ENCODE data around the gene VPS13D.

VPS13D gene

GRCh38 chr1:12293416-12293815, 63.6 kb downstream of the VPS13D start:
- peaks cover 41% of the 10 kb centered on the region for H3K36me3 ChIP-seq (ENCODE audit: insufficient read depth, low read length)
- no peak overlapping the region for H2AFZ ChIP-seq (ENCODE audit: low read depth, low read length)

GRCh38 chr1:12294076-12294475, 64.2 kb downstream of the VPS13D start:
- no peaks in the 10 kb centered on the region for H3K4me1 ChIP-seq (ENCODE audit: insufficient read depth, low read length)
- H3K27me3 ChIP-seq (ENCODE audit: insufficient read depth, low read length), result no peaks in the 10 kb centered on the region
- H3K9me3 ChIP-seq (ENCODE audit: low read length), result no peaks in the 10 kb centered on the region
- no peak overlapping the region for H2AFZ ChIP-seq (ENCODE audit: low read depth, low read length)
- no peak overlapping the region for H3K4me3 ChIP-seq (ENCODE audit: low read length)
- peaks cover 37% of the 10 kb centered on the region for H3K36me3 ChIP-seq (ENCODE audit: insufficient read depth, low read length)

More at GRCh38 chr1:12293416-12293815, 63.6 kb downstream of the VPS13D start:
- H3K4me3 ChIP-seq (ENCODE audit: low read length), result no peak overlapping the region
- H3K4me1 ChIP-seq (ENCODE audit: insufficient read depth, low read length), result no peaks in the 10 kb centered on the region
- no peaks in the 10 kb centered on the region for H3K27me3 ChIP-seq (ENCODE audit: insufficient read depth, low read length)
- no peaks in the 10 kb centered on the region for H3K9me3 ChIP-seq (ENCODE audit: low read length)

GRCh38 chr1:12296016-12296415, 66.2 kb downstream of the VPS13D start:
- no peaks in the 10 kb centered on the region for H3K4me1 ChIP-seq (ENCODE audit: insufficient read depth, low read length)
- H2AFZ ChIP-seq (ENCODE audit: low read depth, low read length), result no peak overlapping the region
- no peaks in the 10 kb centered on the region for H3K9me3 ChIP-seq (ENCODE audit: low read length)
- peaks cover 43% of the 10 kb centered on the region for H3K36me3 ChIP-seq (ENCODE audit: insufficient read depth, low read length)
- H3K27me3 ChIP-seq (ENCODE audit: insufficient read depth, low read length), result no peaks in the 10 kb centered on the region
- H3K4me3 ChIP-seq (ENCODE audit: low read length), result no peak overlapping the region

GRCh38 chr1:12296623-12297022, 66.8 kb downstream of the VPS13D start:
- H3K4me3 ChIP-seq (ENCODE audit: low read length), result no peak overlapping the region

GRCh38 chr1:12300706-12301105, 70.9 kb downstream of the VPS13D start:
- Histone ChIP-seq H3K36me3 (ENCODE audit: insufficient read depth, low read length) (peaks cover 53% of the 10 kb centered on the region), H3K9me3 (ENCODE audit: low read length) (peaks cover 6% of the 10 kb centered on the region), H3K4me3 (ENCODE audit: low read length) (no peak overlapping the region), H3K4me1 (ENCODE audit: insufficient read depth, low read length) (no peaks in the 10 kb centered on the region), H2AFZ (ENCODE audit: low read depth, low read length) (no peak overlapping the region), H3K27me3 (ENCODE audit: insufficient read depth, low read length) (no peaks in the 10 kb centered on the region)

More at GRCh38 chr1:12296623-12297022, 66.8 kb downstream of the VPS13D start:
- no peak overlapping the region for H2AFZ ChIP-seq (ENCODE audit: low read depth, low read length)
- peaks cover 45% of the 10 kb centered on the region for H3K36me3 ChIP-seq (ENCODE audit: insufficient read depth, low read length)
- no peaks in the 10 kb centered on the region for H3K9me3 ChIP-seq (ENCODE audit: low read length)
- no peaks in the 10 kb centered on the region for H3K27me3 ChIP-seq (ENCODE audit: insufficient read depth, low read length)
- no peaks in the 10 kb centered on the region for H3K4me1 ChIP-seq (ENCODE audit: insufficient read depth, low read length)

GRCh38 chr1:12301518-12302237, 71.8 kb downstream of the VPS13D start:
- Histone ChIP-seq H3K4me1 (ENCODE audit: insufficient read depth, low read length) (no peaks in the 10 kb centered on the region), H3K27me3 (ENCODE audit: insufficient read depth, low read length) (no peaks in the 10 kb centered on the region), H3K4me3 (ENCODE audit: low read length) (no peak overlapping the region), H2AFZ (ENCODE audit: low read depth, low read length) (no peak overlapping the region), H3K9me3 (ENCODE audit: low read length) (peaks cover 11% of the 10 kb centered on the region), H3K36me3 (ENCODE audit: insufficient read depth, low read length) (peaks cover 57% of the 10 kb centered on the region)

GRCh38 chr1:12302798-12303447, 73.1 kb downstream of the VPS13D start:
- H3K36me3 ChIP-seq (ENCODE audit: insufficient read depth, low read length), result peaks cover 60% of the 10 kb centered on the region

GRCh38 chr1:12305377-12305776, 75.5 kb downstream of the VPS13D start:
- Histone ChIP-seq H3K27me3 (ENCODE audit: insufficient read depth, low read length) (no peaks in the 10 kb centered on the region), H3K36me3 (ENCODE audit: insufficient read depth, low read length) (peaks cover 58% of the 10 kb centered on the region), H3K4me3 (ENCODE audit: low read length) (no peak overlapping the region), H2AFZ (ENCODE audit: low read depth, low read length) (no peak overlapping the region), H3K9me3 (ENCODE audit: low read length) (peaks cover 16% of the 10 kb centered on the region), H3K4me1 (ENCODE audit: insufficient read depth, low read length) (no peaks in the 10 kb centered on the region)

More at GRCh38 chr1:12302798-12303447, 73.1 kb downstream of the VPS13D start:
- Histone ChIP-seq H3K4me3 (ENCODE audit: low read length) (no peak overlapping the region), H3K9me3 (ENCODE audit: low read length) (peaks cover 16% of the 10 kb centered on the region), H3K4me1 (ENCODE audit: insufficient read depth, low read length) (no peaks in the 10 kb centered on the region), H2AFZ (ENCODE audit: low read depth, low read length) (no peak overlapping the region), H3K27me3 (ENCODE audit: insufficient read depth, low read length) (no peaks in the 10 kb centered on the region)

- no peaks in the 10 kb centered on the region for H3K27me3 ChIP-seq (ENCODE audit: insufficient read depth, low read length)
- H3K4me1 ChIP-seq (ENCODE audit: insufficient read depth, low read length), result no peaks in the 10 kb centered on the region
- peaks cover 14% of the 10 kb centered on the region for H3K9me3 ChIP-seq (ENCODE audit: low read length)
- H3K4me3 ChIP-seq (ENCODE audit: low read length), result no peak overlapping the region
- H2AFZ ChIP-seq (ENCODE audit: low read depth, low read length), result no peak overlapping the region
- H3K36me3 ChIP-seq (ENCODE audit: insufficient read depth, low read length), result peaks cover 63% of the 10 kb centered on the region
Observed at GRCh38 chr1:12309783-12310742, 80.2 kb downstream of the VPS13D start.

GRCh38 chr1:12314333-12314903, 84.6 kb downstream of the VPS13D start:
- H3K36me3 ChIP-seq (ENCODE audit: insufficient read depth, low read length), result peaks cover 52% of the 10 kb centered on the region
- no peaks in the 10 kb centered on the region for H3K9me3 ChIP-seq (ENCODE audit: low read length)
- no peaks in the 10 kb centered on the region for H3K27me3 ChIP-seq (ENCODE audit: insufficient read depth, low read length)
- H3K4me3 ChIP-seq (ENCODE audit: low read length), result no peak overlapping the region
- no peak overlapping the region for H2AFZ ChIP-seq (ENCODE audit: low read depth, low read length)
- no peaks in the 10 kb centered on the region for H3K4me1 ChIP-seq (ENCODE audit: insufficient read depth, low read length)

- no peaks in the 10 kb centered on the region for H3K4me1 ChIP-seq (ENCODE audit: insufficient read depth, low read length)
- H3K27me3 ChIP-seq (ENCODE audit: insufficient read depth, low read length), result no peaks in the 10 kb centered on the region
- H2AFZ ChIP-seq (ENCODE audit: low read depth, low read length), result no peak overlapping the region
- H3K9me3 ChIP-seq (ENCODE audit: low read length), result no peaks in the 10 kb centered on the region
- H3K4me3 ChIP-seq (ENCODE audit: low read length), result no peak overlapping the region
- H3K36me3 ChIP-seq (ENCODE audit: insufficient read depth, low read length), result peaks cover 59% of the 10 kb centered on the region
Observed at GRCh38 chr1:12315146-12315545, 85.3 kb downstream of the VPS13D start.

GRCh38 chr1:12316331-12316730, 86.5 kb downstream of the VPS13D start:
- Histone ChIP-seq H3K4me3 (ENCODE audit: low read length) (no peak overlapping the region), H3K27me3 (ENCODE audit: insufficient read depth, low read length) (no peaks in the 10 kb centered on the region), H3K36me3 (ENCODE audit: insufficient read depth, low read length) (peaks cover 63% of the 10 kb centered on the region), H2AFZ (ENCODE audit: low read depth, low read length) (no peak overlapping the region), H3K9me3 (ENCODE audit: low read length) (no peaks in the 10 kb centered on the region), H3K4me1 (ENCODE audit: insufficient read depth, low read length) (no peaks in the 10 kb centered on the region)
